ENCODE measurements around the gene CELF4.

The CELF4 gene

DNA sequence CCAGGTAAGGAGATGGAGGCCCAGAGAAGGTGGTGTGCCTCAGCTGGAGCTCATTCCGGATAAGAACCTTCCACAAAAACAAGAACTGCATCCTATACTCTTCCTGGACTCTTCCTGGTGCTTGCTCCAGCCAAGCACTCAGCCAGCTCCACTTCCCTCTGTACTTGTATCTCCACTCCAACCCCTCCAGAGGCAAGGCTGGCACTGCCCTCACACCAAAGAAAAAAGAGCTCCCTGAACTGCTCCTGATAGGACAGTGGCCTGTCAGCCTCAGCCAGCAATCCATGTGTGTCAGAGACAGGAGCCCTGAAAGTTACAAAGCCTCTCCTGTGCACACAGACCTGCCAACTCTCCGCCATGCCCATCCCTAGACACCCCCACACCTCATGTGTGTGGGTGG is 248.1 kb downstream of the CELF4 start:
- H3K27ac ChIP-seq, result no peak overlapping the region
- no peak for DNase-seq
- H3K4me3 ChIP-seq (ENCODE audit: low read depth, low read length), result no peak overlapping the region
- TF ChIP-seq CTCF (IDR thresholded peaks at IDR 0.05; ENCODE audit: low read depth, low read length), result no peak
- H3K9me3 ChIP-seq (ENCODE audit: severe bottlenecking), result no peaks in the 10 kb centered on the region
- H3K36me3 ChIP-seq, result no peaks in the 10 kb centered on the region
- no peaks in the 10 kb centered on the region for H3K27me3 ChIP-seq (ENCODE audit: insufficient read depth, low read depth, severe bottlenecking)

DNA sequence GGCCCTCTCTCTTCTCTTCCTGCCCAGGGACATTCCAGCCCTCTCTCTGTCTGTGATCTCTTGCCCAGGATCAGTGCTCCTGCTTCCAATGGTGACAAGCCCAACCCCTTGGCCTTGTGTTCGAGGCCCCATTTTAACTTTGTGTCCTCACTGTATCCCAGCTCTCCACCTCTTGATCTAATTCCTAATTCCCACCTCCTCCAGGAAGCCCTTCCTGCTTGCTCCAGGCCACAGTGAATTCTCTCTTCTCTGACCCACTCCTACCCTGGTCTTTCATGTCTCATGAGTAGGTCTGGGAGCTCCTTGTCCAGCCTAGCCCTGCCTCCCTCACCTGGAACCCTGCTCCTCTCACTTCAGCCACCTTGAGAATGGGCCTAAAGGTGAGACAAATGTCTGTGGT is 249.1 kb downstream of the CELF4 start:
- TF ChIP-seq CTCF (IDR thresholded peaks at IDR 0.05; ENCODE audit: low read depth, low read length), result no peak
- DNase-seq, result no peak
- H3K27me3 ChIP-seq (ENCODE audit: insufficient read depth, low read depth, severe bottlenecking), result no peaks in the 10 kb centered on the region
- H3K36me3 ChIP-seq, result no peaks in the 10 kb centered on the region
- no peaks in the 10 kb centered on the region for H3K9me3 ChIP-seq (ENCODE audit: severe bottlenecking)
- H3K27ac ChIP-seq, result no peak overlapping the region
- H3K4me3 ChIP-seq (ENCODE audit: low read depth, low read length), result no peak overlapping the region

DNA sequence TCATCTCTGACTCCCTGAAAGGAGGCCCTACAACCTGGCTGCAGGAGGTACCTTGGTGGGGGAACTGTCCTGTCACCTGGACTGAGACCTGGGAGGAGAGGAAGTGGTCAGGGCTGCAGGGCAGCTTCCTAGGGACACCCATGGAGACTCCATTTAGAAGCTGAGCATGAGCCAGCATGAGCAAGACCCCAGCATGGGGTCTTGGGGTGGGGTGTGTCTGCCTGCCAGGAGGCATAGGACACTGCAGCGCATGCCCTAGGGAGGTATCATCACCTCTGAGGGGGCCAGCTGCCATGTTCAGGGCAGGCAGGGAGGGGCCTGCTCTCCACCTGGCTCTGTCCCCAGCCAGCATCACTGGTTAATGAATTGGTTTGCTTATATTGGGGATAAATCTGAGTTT is 249.7 kb downstream of the CELF4 start:
- no peak for TF ChIP-seq CTCF (IDR thresholded peaks at IDR 0.05; ENCODE audit: low read depth, low read length)

GRCh38 chr18:37314534-37314933 is 251.1 kb downstream of the CELF4 start:
- no peaks in the 10 kb centered on the region for H3K36me3 ChIP-seq

More for the DNA sequence above, 249.7 kb downstream of the CELF4 start:
- no peaks in the 10 kb centered on the region for H3K9me3 ChIP-seq (ENCODE audit: severe bottlenecking)
- H3K4me3 ChIP-seq (ENCODE audit: low read depth, low read length), result no peak overlapping the region
- H3K27me3 ChIP-seq (ENCODE audit: insufficient read depth, low read depth, severe bottlenecking), result no peaks in the 10 kb centered on the region
- H3K27ac ChIP-seq, result no peak overlapping the region
- H3K36me3 ChIP-seq, result no peaks in the 10 kb centered on the region
- DNase-seq, result no peak

GRCh38 chr18:37313624-37314023 is 252.0 kb downstream of the CELF4 start:
- TF ChIP-seq CTCF (IDR thresholded peaks at IDR 0.05; ENCODE audit: low read depth, low read length), result no peak
- H3K27me3 ChIP-seq (ENCODE audit: insufficient read depth, low read depth, severe bottlenecking), result no peaks in the 10 kb centered on the region
- no peaks in the 10 kb centered on the region for H3K36me3 ChIP-seq
- no peaks in the 10 kb centered on the region for H3K9me3 ChIP-seq (ENCODE audit: severe bottlenecking)
- no peak overlapping the region for H3K4me3 ChIP-seq (ENCODE audit: low read depth, low read length)
- no peak overlapping the region for H3K27ac ChIP-seq
- DNase-seq, result no peak

More at GRCh38 chr18:37314534-37314933, 251.1 kb downstream of the CELF4 start:
- no peaks in the 10 kb centered on the region for H3K9me3 ChIP-seq (ENCODE audit: severe bottlenecking)
- no peak overlapping the region for H3K27ac ChIP-seq
- TF ChIP-seq CTCF (IDR thresholded peaks at IDR 0.05; ENCODE audit: low read depth, low read length), result peak; percentile 25; the same call in 1 of the 2 replicates
- no peak overlapping the region for H3K4me3 ChIP-seq (ENCODE audit: low read depth, low read length)
- H3K27me3 ChIP-seq (ENCODE audit: insufficient read depth, low read depth, severe bottlenecking), result no peaks in the 10 kb centered on the region
- no peak for DNase-seq

DNA sequence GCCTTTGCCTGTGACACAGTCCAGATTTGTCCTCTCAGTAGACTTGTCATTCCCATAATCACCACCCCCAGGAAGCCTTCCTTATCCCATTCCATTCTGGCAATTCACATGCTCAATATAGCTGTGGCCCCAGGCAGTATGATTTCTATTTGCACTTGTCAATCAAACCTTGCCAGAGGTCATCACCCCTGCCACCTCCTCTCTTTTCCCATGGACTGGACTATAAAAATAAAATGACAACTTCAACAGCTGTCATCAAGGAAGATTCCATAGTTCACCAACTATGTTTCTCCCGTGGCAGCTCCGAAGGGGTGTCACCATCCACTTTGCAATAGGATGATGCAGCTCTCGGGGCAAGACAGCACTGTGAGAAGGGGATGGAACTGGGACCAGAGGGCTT is 255.7 kb downstream of the CELF4 start:
- TF ChIP-seq CTCF (IDR thresholded peaks at IDR 0.05; ENCODE audit: low read depth, low read length), result no peak
- H3K36me3 ChIP-seq, result no peaks in the 10 kb centered on the region
- no peaks in the 10 kb centered on the region for H3K9me3 ChIP-seq (ENCODE audit: severe bottlenecking)
- no peak overlapping the region for H3K4me3 ChIP-seq (ENCODE audit: low read depth, low read length)
- H3K27ac ChIP-seq, result no peak overlapping the region
- no peaks in the 10 kb centered on the region for H3K27me3 ChIP-seq (ENCODE audit: insufficient read depth, low read depth, severe bottlenecking)
- DNase-seq, result no peak
